ENCODE measurements around the gene IPO4. TPM values are rescaled to one million over a fixed set of nuclear protein-coding genes. Genes with fewer than 3 reads are reported as not detected.

IPO4 gene
- total RNA-seq, 2 experiments from 2014 or later, result 36.6 to 37.9 TPM

GRCh38 chr14:24150567-24150966 lies 38.0 kb downstream of the IPO4 start:
- TF ChIP-seq CTCF (IDR thresholded peaks at IDR 0.05), result no peak
- H3K36me3 Mint-ChIP-seq (ENCODE audit: low read depth), result peaks cover 83% of the 10 kb centered on the region
- no peak overlapping the region for H3K4me3 Mint-ChIP-seq

GRCh38 chr14:24150061-24150460 lies 38.6 kb downstream of the IPO4 start:
- intact Hi-C loops (cut with DNase I, micrococcal nuclease), result no loop called here
- no peak overlapping the region for H3K4me3 ChIP-seq (ENCODE audit: low read length)
- no peaks in the 10 kb centered on the region for H3K9me3 ChIP-seq (ENCODE audit: control insufficient read depth in 1 of 2, insufficient read depth in 1 of 2, low read length in 2 of 2)
- H3K27ac ChIP-seq (ENCODE audit: low read depth in 1 of 2, low read length in 2 of 2), result no peak overlapping the region
- ChIA-PET POLR2A (interaction anchor here (2.3 to 8.1 kb wide), 4 partner anchors 9 to 35 kb away, joined by 9 to 154 read pairs (median 71); partner anchors contain the start of genes DCAF11, EMC9, IRF9 and NRL), CTCF (interaction anchor here (5.5 kb wide), 1 partner anchor 11 kb away, joined by 32 read pairs; the partner anchor contains the start of gene IRF9)
- no peaks in the 10 kb centered on the region for H3K27me3 ChIP-seq (ENCODE audit: control insufficient read depth in 1 of 2, insufficient read depth in 2 of 2, low read length in 2 of 2)
- DNase-seq, result no peak
- Mint-ChIP-seq H3K9me3 (no peaks in the 10 kb centered on the region), H3K36me3 (ENCODE audit: low read depth) (peaks cover 78% of the 10 kb centered on the region), H3K4me3 (no peak overlapping the region), H3K27me3 (no peaks in the 10 kb centered on the region), H3K4me1 (ENCODE audit: low read depth) (peaks cover 47% of the 10 kb centered on the region), H3K27ac (peak overlapping the region; percentile 53)
- peaks cover 55% of the 10 kb centered on the region for H3K36me3 ChIP-seq (ENCODE audit: insufficient read depth, low read length)
- TF ChIP-seq CTCF (IDR thresholded peaks at IDR 0.05), result no peak
- peaks cover 52% of the 10 kb centered on the region for H3K4me1 ChIP-seq (ENCODE audit: insufficient read depth, low read length)
- no peak for ATAC-seq (ENCODE audit: poor library complexity)

More at GRCh38 chr14:24150567-24150966, 38.0 kb downstream of the IPO4 start:
- no peak overlapping the region for H3K4me3 ChIP-seq (ENCODE audit: low read length)
- CTCF ChIA-PET, result interaction anchor here (5.5 kb wide), 1 partner anchor 11 kb away, joined by 32 read pairs; the partner anchor contains the start of gene IRF9
- no peak for ATAC-seq (ENCODE audit: poor library complexity)
- intact Hi-C loops (cut with DNase I, micrococcal nuclease), result no loop called here
- POLR2A ChIA-PET, result interaction anchor here (0.6 to 8.1 kb wide), 5 partner anchors 9 to 712 kb away, joined by 3 to 154 read pairs (median 15); partner anchors contain the start of genes DCAF11, EMC9, IRF9 and NRL
- H3K27ac ChIP-seq (ENCODE audit: low read depth in 1 of 2, low read length in 2 of 2), result no peak overlapping the region
- no peak for DNase-seq
- H3K9me3 Mint-ChIP-seq, result no peaks in the 10 kb centered on the region
- H3K4me1 ChIP-seq (ENCODE audit: insufficient read depth, low read length), result peaks cover 47% of the 10 kb centered on the region
- no peaks in the 10 kb centered on the region for H3K27me3 ChIP-seq (ENCODE audit: control insufficient read depth in 1 of 2, insufficient read depth in 2 of 2, low read length in 2 of 2)
- no peak overlapping the region for H3K27ac Mint-ChIP-seq
- H3K9me3 ChIP-seq (ENCODE audit: control insufficient read depth in 1 of 2, insufficient read depth in 1 of 2, low read length in 2 of 2), result no peaks in the 10 kb centered on the region
- no peaks in the 10 kb centered on the region for H3K27me3 Mint-ChIP-seq
- peaks cover 42% of the 10 kb centered on the region for H3K4me1 Mint-ChIP-seq (ENCODE audit: low read depth)
- H3K36me3 ChIP-seq (ENCODE audit: insufficient read depth, low read length), result peaks cover 55% of the 10 kb centered on the region

- Histone ChIP-seq H3K27me3 (ENCODE audit: control insufficient read depth in 1 of 2, insufficient read depth in 2 of 2, low read length in 2 of 2) (no peaks in the 10 kb centered on the region), H3K4me1 (ENCODE audit: insufficient read depth, low read length) (peaks cover 56% of the 10 kb centered on the region), H3K4me3 (ENCODE audit: low read length) (no peak overlapping the region), H3K27ac (ENCODE audit: low read depth in 1 of 2, low read length in 2 of 2) (no peak overlapping the region), H3K36me3 (ENCODE audit: insufficient read depth, low read length) (peaks cover 55% of the 10 kb centered on the region), H3K9me3 (ENCODE audit: control insufficient read depth in 1 of 2, insufficient read depth in 1 of 2, low read length in 2 of 2) (no peaks in the 10 kb centered on the region)
- Mint-ChIP-seq H3K4me3 (peak overlapping the region; percentile 99), H3K4me1 (ENCODE audit: low read depth) (peaks cover 47% of the 10 kb centered on the region), H3K36me3 (ENCODE audit: low read depth) (peaks cover 77% of the 10 kb centered on the region), H3K27me3 (no peaks in the 10 kb centered on the region), H3K9me3 (no peaks in the 10 kb centered on the region), H3K27ac (peak overlapping the region; percentile 53)
- ATAC-seq (ENCODE audit: poor library complexity) (no peak), DNase-seq (no peak)
- CTCF ChIA-PET, result interaction anchor here (5.5 kb wide), 1 partner anchor 12 kb away, joined by 32 read pairs; the partner anchor contains the start of gene IRF9
- POLR2A ChIA-PET, result interaction anchor here (2.3 to 8.1 kb wide), 5 partner anchors 8 to 35 kb away, joined by 9 to 154 read pairs (median 119); partner anchors contain the start of genes DCAF11, EMC9, IRF9 and NRL
- no peak for TF ChIP-seq CTCF (IDR thresholded peaks at IDR 0.05)
- intact Hi-C loops (cut with DNase I, micrococcal nuclease), result loop anchor here in 1 of 2 experiments (5.0 kb wide), 2 partner anchors 38 to 83 kb away; partner anchors contain the start of genes GMPR2, IPO4 and NEDD8
Measured at GRCh38 chr14:24149302-24149969, 39.2 kb downstream of the IPO4 start.
